ENCODE data around the gene TSEN54.
"Not testable (repeated sequence)": the region's sequence is repeated elsewhere in the genome, so short reads cannot be mapped to it uniquely, and the experiment has no call there.

The TSEN54 gene

GRCh38 chr17:75516255-75516618, at the start of gene TSEN54:
TSEN54 (plus strand) TSS chr17:75516528; CDS start chr17:75516561, 33 bp downstream.
- peak within 1 kb of the TSS; percentile 68 for H3K27ac Mint-ChIP-seq
- peak within 1 kb of the TSS; percentile 87 for H3K4me3 Mint-ChIP-seq
- no peaks in the 10 kb centered on the region for H3K9me3 Mint-ChIP-seq (ENCODE audit: low read depth)
- H3K27me3 Mint-ChIP-seq, result no peaks in the 10 kb centered on the region
- peaks cover 10% of the 10 kb centered on the region for H3K36me3 Mint-ChIP-seq
- H3K4me1 Mint-ChIP-seq (ENCODE audit: low read depth), result peaks cover 22% of the 10 kb centered on the region

GRCh38 chr17:75468291-75468754, 48.0 kb upstream of the TSEN54 start:
- no peak overlapping the region for H3K27ac Mint-ChIP-seq
- H3K9me3 Mint-ChIP-seq (ENCODE audit: low read depth), result no peaks in the 10 kb centered on the region
- H3K27me3 Mint-ChIP-seq, result no peaks in the 10 kb centered on the region
- H3K4me3 Mint-ChIP-seq, result no peak overlapping the region
- H3K36me3 Mint-ChIP-seq, result peaks cover 9% of the 10 kb centered on the region
- H3K4me1 Mint-ChIP-seq (ENCODE audit: low read depth), result peaks cover 5% of the 10 kb centered on the region

- Mint-ChIP-seq H3K27me3 (no peaks in the 10 kb centered on the region), H3K9me3 (ENCODE audit: low read depth) (no peaks in the 10 kb centered on the region), H3K27ac (no peak overlapping the region), H3K4me1 (ENCODE audit: low read depth) (peaks cover 5% of the 10 kb centered on the region), H3K4me3 (no peak overlapping the region), H3K36me3 (peaks cover 9% of the 10 kb centered on the region)
These were observed 47.5 kb upstream of the TSEN54 start for GRCh38 chr17:75468779-75469373.

- peaks cover 6% of the 10 kb centered on the region for H3K36me3 Mint-ChIP-seq
- H3K4me3 Mint-ChIP-seq, result no peak overlapping the region
- no peaks in the 10 kb centered on the region for H3K27me3 Mint-ChIP-seq
- no peaks in the 10 kb centered on the region for H3K9me3 Mint-ChIP-seq (ENCODE audit: low read depth)
- peaks cover 1% of the 10 kb centered on the region for H3K4me1 Mint-ChIP-seq (ENCODE audit: low read depth)
- no peak overlapping the region for H3K27ac Mint-ChIP-seq
These were observed 45.1 kb upstream of the TSEN54 start for GRCh38 chr17:75471207-75471606.

GRCh38 chr17:75472119-75472518, 44.2 kb upstream of the TSEN54 start:
- no peak overlapping the region for H3K4me3 Mint-ChIP-seq
- peaks cover 6% of the 10 kb centered on the region for H3K36me3 Mint-ChIP-seq
- H3K27ac Mint-ChIP-seq, result no peak overlapping the region

GRCh38 chr17:75473246-75473645, 43.1 kb upstream of the TSEN54 start:
- Mint-ChIP-seq H3K27me3 (no peaks in the 10 kb centered on the region), H3K36me3 (peaks cover 6% of the 10 kb centered on the region), H3K4me1 (ENCODE audit: low read depth) (no peaks in the 10 kb centered on the region), H3K4me3 (no peak overlapping the region), H3K27ac (no peak overlapping the region), H3K9me3 (ENCODE audit: low read depth) (no peaks in the 10 kb centered on the region)

More at GRCh38 chr17:75472119-75472518, 44.2 kb upstream of the TSEN54 start:
- H3K27me3 Mint-ChIP-seq, result no peaks in the 10 kb centered on the region
- H3K4me1 Mint-ChIP-seq (ENCODE audit: low read depth), result peaks cover 1% of the 10 kb centered on the region
- no peaks in the 10 kb centered on the region for H3K9me3 Mint-ChIP-seq (ENCODE audit: low read depth)

GRCh38 chr17:75474736-75475135, 41.6 kb upstream of the TSEN54 start:
- Mint-ChIP-seq H3K4me1 (ENCODE audit: low read depth) (no peaks in the 10 kb centered on the region), H3K4me3 (no peak overlapping the region), H3K36me3 (peaks cover 6% of the 10 kb centered on the region), H3K9me3 (ENCODE audit: low read depth) (no peaks in the 10 kb centered on the region), H3K27ac (no peak overlapping the region), H3K27me3 (no peaks in the 10 kb centered on the region)

GRCh38 chr17:75475144-75475835, 41.0 kb upstream of the TSEN54 start:
- no peaks in the 10 kb centered on the region for H3K9me3 Mint-ChIP-seq (ENCODE audit: low read depth)
- no peaks in the 10 kb centered on the region for H3K4me1 Mint-ChIP-seq (ENCODE audit: low read depth)
- no peaks in the 10 kb centered on the region for H3K27me3 Mint-ChIP-seq
- H3K27ac Mint-ChIP-seq, result no peak overlapping the region
- H3K4me3 Mint-ChIP-seq, result no peak overlapping the region
- peaks cover 6% of the 10 kb centered on the region for H3K36me3 Mint-ChIP-seq

- Mint-ChIP-seq H3K36me3 (peaks cover 6% of the 10 kb centered on the region), H3K9me3 (ENCODE audit: low read depth) (no peaks in the 10 kb centered on the region), H3K27me3 (no peaks in the 10 kb centered on the region), H3K4me3 (no peak overlapping the region), H3K27ac (no peak overlapping the region), H3K4me1 (ENCODE audit: low read depth) (no peaks in the 10 kb centered on the region)
These were observed 40.5 kb upstream of the TSEN54 start for GRCh38 chr17:75475851-75476250.

- peaks cover 6% of the 10 kb centered on the region for H3K36me3 Mint-ChIP-seq
- H3K4me1 Mint-ChIP-seq (ENCODE audit: low read depth), result no peaks in the 10 kb centered on the region
- H3K27ac Mint-ChIP-seq, result no peak overlapping the region
- H3K4me3 Mint-ChIP-seq, result no peak overlapping the region
- no peaks in the 10 kb centered on the region for H3K9me3 Mint-ChIP-seq (ENCODE audit: low read depth)
- no peaks in the 10 kb centered on the region for H3K27me3 Mint-ChIP-seq
These were observed 40.1 kb upstream of the TSEN54 start for GRCh38 chr17:75476271-75476671.

GRCh38 chr17:75476752-75477489, 39.4 kb upstream of the TSEN54 start:
- H3K27me3 Mint-ChIP-seq, result no peaks in the 10 kb centered on the region
- no peak overlapping the region for H3K27ac Mint-ChIP-seq
- H3K36me3 Mint-ChIP-seq, result peaks cover 5% of the 10 kb centered on the region
- no peak overlapping the region for H3K4me3 Mint-ChIP-seq
- H3K4me1 Mint-ChIP-seq (ENCODE audit: low read depth), result no peaks in the 10 kb centered on the region
- H3K9me3 Mint-ChIP-seq (ENCODE audit: low read depth), result no peaks in the 10 kb centered on the region

GRCh38 chr17:75477490-75477862, 38.9 kb upstream of the TSEN54 start:
- H3K9me3 Mint-ChIP-seq (ENCODE audit: low read depth); H3K27me3 Mint-ChIP-seq; H3K4me3 Mint-ChIP-seq; H3K4me1 Mint-ChIP-seq (ENCODE audit: low read depth); H3K36me3 Mint-ChIP-seq; H3K27ac Mint-ChIP-seq: not testable (repeated sequence)

GRCh38 chr17:75478508-75478907, 37.8 kb upstream of the TSEN54 start:
- no peak overlapping the region for H3K4me3 Mint-ChIP-seq
- no peak overlapping the region for H3K27ac Mint-ChIP-seq
- H3K9me3 Mint-ChIP-seq (ENCODE audit: low read depth), result no peaks in the 10 kb centered on the region
- H3K27me3 Mint-ChIP-seq, result no peaks in the 10 kb centered on the region
- H3K4me1 Mint-ChIP-seq (ENCODE audit: low read depth), result no peaks in the 10 kb centered on the region
- H3K36me3 Mint-ChIP-seq, result no peaks in the 10 kb centered on the region

- Mint-ChIP-seq H3K9me3 (ENCODE audit: low read depth) (no peaks in the 10 kb centered on the region), H3K27me3 (no peaks in the 10 kb centered on the region), H3K4me1 (ENCODE audit: low read depth) (peaks cover 3% of the 10 kb centered on the region), H3K36me3 (no peaks in the 10 kb centered on the region), H3K4me3 (no peak overlapping the region), H3K27ac (no peak overlapping the region)
These were observed 36.0 kb upstream of the TSEN54 start for GRCh38 chr17:75480281-75480680.

Measured in activated naive CD8-positive, alpha-beta T cell (primary cell).